Parathyroid adenoma (tissue), 2 donors: ENCODE results near the gene EIF5.
"Not testable (repeated sequence)": the region's sequence is repeated elsewhere in the genome, so short reads cannot be mapped to it uniquely, and the experiment has no call there.

ENCODE experiments used
- H2AFZ ChIP-seq: fragments of 300-600 bp; sonication (generic); one replicate; pipeline ENCODE4 v1.7.0; 2017; ENCODE audit warnings: antibody characterized with exemption, mild to moderate bottlenecking
- H3K27ac ChIP-seq: fragments of 300-600 bp; sonication (generic); one replicate; pipeline ENCODE4 v1.7.0; 2017
- H3K27me3 ChIP-seq: fragments of 300-600 bp; sonication (generic); one replicate; pipeline ENCODE4 v1.7.0; 2017; ENCODE audit warnings: low read length; ENCODE audit not compliant: control insufficient read depth, insufficient read depth
- H3K36me3 ChIP-seq: fragments of 300-600 bp; sonication (generic); one replicate; pipeline ENCODE4 v1.7.0; 2017; ENCODE audit warnings: low read length; ENCODE audit not compliant: control insufficient read depth, insufficient read depth
- H3K4me1 ChIP-seq: fragments of 300-600 bp; sonication (generic); one replicate; pipeline ENCODE4 v1.7.0; 2017; ENCODE audit warnings: control low read depth
- H3K4me2 ChIP-seq: fragments of 300-600 bp; sonication (generic); one replicate; pipeline ENCODE4 v1.7.0; 2017; ENCODE audit warnings: low read length
- H3K4me3 ChIP-seq: fragments of 300-600 bp; sonication (generic); one replicate; pipeline ENCODE4 v1.7.0; 2017; ENCODE audit warnings: low read depth, low read length
- H3K79me2 ChIP-seq: fragments of 300-600 bp; sonication (generic); one replicate; pipeline ENCODE4 v1.7.0; 2017; ENCODE audit warnings: control low read depth
- H3K9ac ChIP-seq: fragments of 300-600 bp; sonication (generic); one replicate; pipeline ENCODE4 v1.7.0; 2017; ENCODE audit warnings: mild to moderate bottlenecking
- H3K9me3 ChIP-seq: fragments of 300-600 bp; sonication (generic); one replicate; pipeline ENCODE4 v1.7.0; 2017; ENCODE audit warnings: low read length; ENCODE audit not compliant: control insufficient read depth
- CTCF ChIP-seq: fragments of 300-600 bp; sonication (generic); IDR thresholded peaks from one replicate; pipeline ENCODE4 v1.7.0; 2017; ENCODE audit warnings: antibody characterized with exemption, mild to moderate bottlenecking
- donor health status: primary hyperparathyroidism.

Gene EIF5

GRCh38 chr14:103354141-103354540, 20.1 kb downstream of the EIF5 start:
- Histone ChIP-seq H3K9ac (no peak overlapping the region), H3K36me3 (no peaks in the 10 kb centered on the region), H3K4me3 (no peak overlapping the region), H3K79me2 (no peaks in the 10 kb centered on the region), H3K27ac (no peak overlapping the region), H2AFZ (no peak overlapping the region), H3K9me3 (no peaks in the 10 kb centered on the region), H3K4me1 (no peaks in the 10 kb centered on the region), H3K4me2 (no peak overlapping the region), H3K27me3 (no peaks in the 10 kb centered on the region)
- no peak for TF ChIP-seq CTCF

- no peak overlapping the region for H3K4me2 ChIP-seq
- no peaks in the 10 kb centered on the region for H3K27me3 ChIP-seq
- H3K4me1 ChIP-seq, result no peaks in the 10 kb centered on the region
- no peaks in the 10 kb centered on the region for H3K79me2 ChIP-seq
- H2AFZ ChIP-seq, result no peak overlapping the region
- no peaks in the 10 kb centered on the region for H3K9me3 ChIP-seq
- H3K36me3 ChIP-seq, result no peaks in the 10 kb centered on the region
- no peak overlapping the region for H3K4me3 ChIP-seq
- no peak for TF ChIP-seq CTCF
- no peak overlapping the region for H3K9ac ChIP-seq
- H3K27ac ChIP-seq, result no peak overlapping the region
These were observed 22.1 kb downstream of the EIF5 start for GRCh38 chr14:103356024-103356682.

GRCh38 chr14:103357552-103357951, 23.5 kb downstream of the EIF5 start:
- not testable (repeated sequence) for H3K27ac ChIP-seq, H3K9ac ChIP-seq, H3K4me3 ChIP-seq, H3K4me1 ChIP-seq, H3K36me3 ChIP-seq, H3K4me2 ChIP-seq, H3K79me2 ChIP-seq, H2AFZ ChIP-seq, H3K27me3 ChIP-seq, H3K9me3 ChIP-seq

- H3K27me3 ChIP-seq, result no peaks in the 10 kb centered on the region
- H3K4me2 ChIP-seq, result no peak overlapping the region
- no peak overlapping the region for H3K27ac ChIP-seq
- H2AFZ ChIP-seq, result no peak overlapping the region
- H3K4me1 ChIP-seq, result no peaks in the 10 kb centered on the region
- no peak for TF ChIP-seq CTCF
- no peaks in the 10 kb centered on the region for H3K79me2 ChIP-seq
- H3K4me3 ChIP-seq, result no peak overlapping the region
- no peaks in the 10 kb centered on the region for H3K36me3 ChIP-seq
- no peaks in the 10 kb centered on the region for H3K9me3 ChIP-seq
- no peak overlapping the region for H3K9ac ChIP-seq
These were observed 26.5 kb downstream of the EIF5 start for GRCh38 chr14:103360548-103360947.

GRCh38 chr14:103361867-103362266, 27.8 kb downstream of the EIF5 start:
- no peaks in the 10 kb centered on the region for H3K79me2 ChIP-seq
- H3K27ac ChIP-seq, result no peak overlapping the region
- H3K36me3 ChIP-seq, result no peaks in the 10 kb centered on the region
- no peak overlapping the region for H2AFZ ChIP-seq
- H3K27me3 ChIP-seq, result no peaks in the 10 kb centered on the region
- TF ChIP-seq CTCF, result no peak
- H3K4me3 ChIP-seq, result no peak overlapping the region
- H3K4me1 ChIP-seq, result no peaks in the 10 kb centered on the region
- no peak overlapping the region for H3K4me2 ChIP-seq
- H3K9ac ChIP-seq, result no peak overlapping the region
- no peaks in the 10 kb centered on the region for H3K9me3 ChIP-seq
